Prostate gland (tissue), 2 donors: ENCODE results near the gene GPBP1L1. TPM values are rescaled to one million over a fixed set of nuclear protein-coding genes. Genes with fewer than 3 reads are reported as not detected.
"Not testable (repeated sequence)": the region's sequence is repeated elsewhere in the genome, so short reads cannot be mapped to it uniquely, and the experiment has no call there.

Source experiments
- DNase-seq: peaks from one replicate; pipeline ENCODE4 v3.0.0-alpha.2; 2019; ENCODE audit warnings: low spot score
- H3K27ac ChIP-seq, 2 donors: fragments of 200-600 bp; sonication (generic); 2 replicates each; pipeline ENCODE4 v1.5.1; 2017 to 2019
- H3K27me3 ChIP-seq: fragments of 200-600 bp; sonication (generic); replicated peaks from 2 replicates; pipeline ENCODE4 v1.5.1; 2019; ENCODE audit not compliant: insufficient read depth
- H3K36me3 ChIP-seq, 2 donors: fragments of 200-600 bp; sonication (generic); 1 replicate in 1 of 2; 2 replicates in 1 of 2; pipeline versions ENCODE4 v1.5.1 to v1.8.1; 2017 to 2019
- H3K4me1 ChIP-seq: fragments of 200-600 bp; sonication (generic); replicated peaks from 2 replicates; pipeline ENCODE4 v1.5.1; 2019
- H3K4me3 ChIP-seq, 2 donors: fragments of 200-600 bp; sonication (generic); 2 replicates each; pipeline ENCODE4 v1.5.1; 2017 to 2019
- H3K9me3 ChIP-seq: fragments of 200-600 bp; sonication (generic); 2 replicates; pipeline ENCODE4 v1.5.1; 2017
- CTCF ChIP-seq, 4 experiments: fragments of 200-600 bp in 2 of 4; fragments of 450-650 bp in 2 of 4; sonication (generic) in 2 of 4; IDR thresholded peaks; 1 replicate in 3 of 4; 2 replicates in 1 of 4; pipeline ENCODE4 v1.5.1; 2016 to 2019; ENCODE audit warnings: antibody characterized with exemption in 4 of 4, mild to moderate bottlenecking in 2 of 4, moderate library complexity in 2 of 4
- POLR2A ChIP-seq: fragments of 450-650 bp; IDR thresholded peaks from one replicate; pipeline ENCODE4 v1.6.1; 2016; ENCODE audit warnings: antibody characterized with exemption, mild to moderate bottlenecking
- POLR2AphosphoS5 ChIP-seq: sonication (generic); formaldehyde crosslinking; IDR thresholded peaks from one replicate; pipeline ENCODE4 v1.6.1; 2017; ENCODE audit warnings: antibody characterized with exemption
- WGBS: methylation state at CpG from one replicate; pipeline ENCODE4 v1.1.5; 2018; 5-methylcytosine and 5-hydroxymethylcytosine counted together
- intact Hi-C: fragments of 100-400 bp; cut with DNase I; formaldehyde crosslinking; loops from one replicate; pipeline ENCODE4 v1.14.2; 2022
- total RNA-seq, 2 donors: library from RNA; depleted of rRNA; stranded (reverse); fragments of >200 nt; gene quantifications; one replicate each; pipeline ENCODE4 v1.1.0, GENCODE V29; 2016

GPBP1L1 gene
- total RNA-seq, 2 donors from 2014 or later = 120 to 153 TPM

GRCh38 chr1:45607404-45608074, 78.8 kb downstream of the GPBP1L1 start:
- no peak overlapping the region for H3K4me3 ChIP-seq
- no peaks in the 10 kb centered on the region for H3K9me3 ChIP-seq
- no peaks in the 10 kb centered on the region for H3K36me3 ChIP-seq
- H3K4me1 ChIP-seq = no peaks in the 10 kb centered on the region
- DNase-seq = no peak
- no peak overlapping the region for H3K27ac ChIP-seq
- 71% methylated on average over 6 of the region's 6 CpGs for WGBS
- intact Hi-C loops = no loop called here
- TF ChIP-seq POLR2AphosphoS5 = no peak
- no peak for TF ChIP-seq POLR2A
- TF ChIP-seq CTCF (IDR thresholded peaks at IDR 0.05) = no peak
- H3K27me3 ChIP-seq = no peaks in the 10 kb centered on the region

GRCh38 chr1:45604239-45604638, 82.1 kb downstream of the GPBP1L1 start:
- 96% methylated on average over 2 of the region's 2 CpGs for WGBS

GRCh38 chr1:45596765-45597164, 89.6 kb downstream of the GPBP1L1 start:
- WGBS = 97% methylated on average over 8 of the region's 8 CpGs
- H3K36me3 ChIP-seq, DNase-seq, H3K27me3 ChIP-seq, H3K9me3 ChIP-seq, H3K4me1 ChIP-seq, H3K27ac ChIP-seq, intact Hi-C loops, H3K4me3 ChIP-seq: not testable (repeated sequence)

More at GRCh38 chr1:45604239-45604638, 82.1 kb downstream of the GPBP1L1 start:
- intact Hi-C loops = no loop called here
- Histone ChIP-seq H3K4me3 (no peak overlapping the region), H3K36me3 (no peaks in the 10 kb centered on the region), H3K27ac (no peak overlapping the region), H3K27me3 (no peaks in the 10 kb centered on the region), H3K9me3 (no peaks in the 10 kb centered on the region), H3K4me1 (no peaks in the 10 kb centered on the region)
- TF ChIP-seq POLR2A = no peak
- no peak for TF ChIP-seq POLR2AphosphoS5
- TF ChIP-seq CTCF (IDR thresholded peaks at IDR 0.05) = no peak
- DNase-seq = no peak

GRCh38 chr1:45594412-45594811, 91.9 kb downstream of the GPBP1L1 start:
- Histone ChIP-seq H3K36me3 (no peaks in the 10 kb centered on the region), H3K4me1 (no peaks in the 10 kb centered on the region), H3K27ac (no peak overlapping the region), H3K4me3 (no peak overlapping the region), H3K9me3 (no peaks in the 10 kb centered on the region), H3K27me3 (no peaks in the 10 kb centered on the region)
- TF ChIP-seq POLR2A (no peak), POLR2AphosphoS5 (no peak), CTCF (IDR thresholded peaks at IDR 0.05) (no peak)
- no peak for DNase-seq
- intact Hi-C loops = no loop called here
- 87% methylated on average over 4 of the region's 4 CpGs for WGBS

GRCh38 chr1:45589861-45590260, 96.5 kb downstream of the GPBP1L1 start:
- Histone ChIP-seq H3K36me3 (no peaks in the 10 kb centered on the region), H3K4me3 (no peak overlapping the region), H3K27ac (no peak overlapping the region), H3K4me1 (peaks cover 10% of the 10 kb centered on the region), H3K27me3 (no peaks in the 10 kb centered on the region), H3K9me3 (no peaks in the 10 kb centered on the region)
- DNase-seq = no peak
- TF ChIP-seq POLR2A (no peak), CTCF (IDR thresholded peaks at IDR 0.05) (no peak), POLR2AphosphoS5 (no peak)
- WGBS = 36% methylated on average over 1 of the region's 1 CpG
- intact Hi-C loops = no loop called here
